ENCODE measurements around the gene CCND2.

Gene CCND2

GRCh38 chr12:4277857-4278256 is 4.3 kb downstream of the CCND2 start:
- DNase-seq: no peak

- no peak for DNase-seq
Measured at GRCh38 chr12:4278329-4279197, 5.0 kb downstream of the CCND2 start.

- no peak for DNase-seq
Measured at GRCh38 chr12:4279198-4279690, 5.7 kb downstream of the CCND2 start.

- no peak for DNase-seq
Measured at GRCh38 chr12:4280351-4281163, 7.0 kb downstream of the CCND2 start.

GRCh38 chr12:4281173-4281654 is 7.7 kb downstream of the CCND2 start:
- DNase-seq: no peak

GRCh38 chr12:4282103-4282891 is 8.7 kb downstream of the CCND2 start:
- DNase-seq: no peak

- no peak for DNase-seq
Measured at GRCh38 chr12:4282892-4283511, 9.4 kb downstream of the CCND2 start.

GRCh38 chr12:4283512-4284255 is 10.1 kb downstream of the CCND2 start:
- DNase-seq: no peak

- no peak for DNase-seq
Measured at GRCh38 chr12:4284306-4284705, 10.7 kb downstream of the CCND2 start.

- DNase-seq: no peak
Measured at GRCh38 chr12:4285070-4285469, 11.5 kb downstream of the CCND2 start.

- DNase-seq: no peak
Measured at GRCh38 chr12:4286228-4286627, 12.7 kb downstream of the CCND2 start.

- DNase-seq: no peak
Measured at GRCh38 chr12:4286771-4287317, 13.3 kb downstream of the CCND2 start.

- DNase-seq: no peak
Measured at GRCh38 chr12:4287325-4288211, 14.0 kb downstream of the CCND2 start.

- no peak for DNase-seq
Measured at GRCh38 chr12:4288296-4289131, 15.0 kb downstream of the CCND2 start.

- DNase-seq: no peak
Measured at GRCh38 chr12:4289231-4289878, 15.8 kb downstream of the CCND2 start.

GRCh38 chr12:4289998-4290790 is 16.6 kb downstream of the CCND2 start:
- no peak for DNase-seq

- DNase-seq: peak; percentile 46
Measured at GRCh38 chr12:4292341-4293073, 18.9 kb downstream of the CCND2 start.
